ENCODE results near the gene LCOR.
"Not testable (repeated sequence)": the region's sequence is repeated elsewhere in the genome, so short reads cannot be mapped to it uniquely, and the experiment has no call there.

LCOR gene

GRCh38 chr10:96831867-96832720, at the start of gene LCOR:
Gene LCOR (plus strand): TSS chr10:96832298. CDS start chr10:96949058, 116,760 bp downstream.
- no peaks in the 10 kb centered on the region for H3K27me3 ChIP-seq (ENCODE audit: control insufficient read depth in 5 of 5, insufficient read depth in 4 of 5, low read length in 5 of 5)
- H3K9ac ChIP-seq (ENCODE audit: low read length in 5 of 5): peak within 1 kb of the TSS; percentile 60 to 82 (median 79)
- no peaks in the 10 kb centered on the region for H3K36me3 ChIP-seq (ENCODE audit: control insufficient read depth in 5 of 5, insufficient read depth in 5 of 5, low read length in 5 of 5)
- H3K4me1 ChIP-seq (ENCODE audit: control insufficient read depth in 5 of 5, insufficient read depth in 5 of 5, low read length in 5 of 5): peaks cover 0 to 33% (median 29%) of the 10 kb centered on the region in 5 donors
- H3K27ac ChIP-seq (ENCODE audit: low read depth, low read length): peak within 1 kb of the TSS; percentile 92
- no peaks in the 10 kb centered on the region for H3K9me3 ChIP-seq (ENCODE audit: control insufficient read depth in 5 of 5, low read length in 5 of 5)
- peak within 1 kb of the TSS; percentile 64 to 91 (median 88) for H3K4me3 ChIP-seq (ENCODE audit: low read depth in 1 of 5, low read length in 5 of 5)

- no peaks in the 10 kb centered on the region for H3K27me3 ChIP-seq (ENCODE audit: control insufficient read depth in 5 of 5, insufficient read depth in 4 of 5, low read length in 5 of 5)
Measured at GRCh38 chr10:96784253-96784652, 47.8 kb upstream of the LCOR start.

GRCh38 chr10:96789571-96790108, 42.5 kb upstream of the LCOR start:
- Histone ChIP-seq H3K9me3 (ENCODE audit: control insufficient read depth in 5 of 5, low read length in 5 of 5) (peaks cover 0 to under 1% (median 0%) of the 10 kb centered on the region in 5 donors), H3K9ac (ENCODE audit: low read length in 5 of 5) (no peak overlapping the region), H3K36me3 (ENCODE audit: control insufficient read depth in 5 of 5, insufficient read depth in 5 of 5, low read length in 5 of 5) (no peaks in the 10 kb centered on the region), H3K4me1 (ENCODE audit: control insufficient read depth in 5 of 5, insufficient read depth in 5 of 5, low read length in 5 of 5) (peaks cover 0 to under 1% (median 0%) of the 10 kb centered on the region in 5 donors), H3K27me3 (ENCODE audit: control insufficient read depth in 5 of 5, insufficient read depth in 4 of 5, low read length in 5 of 5) (peaks cover 0 to 2% (median 0%) of the 10 kb centered on the region in 5 donors), H3K27ac (ENCODE audit: low read depth, low read length) (no peak overlapping the region), H3K4me3 (ENCODE audit: low read depth in 1 of 5, low read length in 5 of 5) (no peak overlapping the region)

More at GRCh38 chr10:96784253-96784652, 47.8 kb upstream of the LCOR start:
- Histone ChIP-seq H3K36me3 (ENCODE audit: control insufficient read depth in 5 of 5, insufficient read depth in 5 of 5, low read length in 5 of 5) (no peaks in the 10 kb centered on the region), H3K4me3 (ENCODE audit: low read depth in 1 of 5, low read length in 5 of 5) (no peak overlapping the region), H3K4me1 (ENCODE audit: control insufficient read depth in 5 of 5, insufficient read depth in 5 of 5, low read length in 5 of 5) (no peaks in the 10 kb centered on the region), H3K9me3 (ENCODE audit: control insufficient read depth in 5 of 5, low read length in 5 of 5) (peaks cover 0 to 6% (median 3%) of the 10 kb centered on the region in 5 donors), H3K27ac (ENCODE audit: low read depth, low read length) (no peak overlapping the region), H3K9ac (ENCODE audit: low read length in 5 of 5) (no peak overlapping the region)

GRCh38 chr10:96791902-96792301, 40.2 kb upstream of the LCOR start:
- Histone ChIP-seq H3K27ac (ENCODE audit: low read depth, low read length) (no peak overlapping the region), H3K4me3 (ENCODE audit: low read depth in 1 of 5, low read length in 5 of 5) (no peak overlapping the region), H3K27me3 (ENCODE audit: control insufficient read depth in 5 of 5, insufficient read depth in 4 of 5, low read length in 5 of 5) (peaks cover 0 to 2% (median 0%) of the 10 kb centered on the region in 5 donors), H3K4me1 (ENCODE audit: control insufficient read depth in 5 of 5, insufficient read depth in 5 of 5, low read length in 5 of 5) (peaks cover 0 to 5% (median 0%) of the 10 kb centered on the region in 5 donors), H3K36me3 (ENCODE audit: control insufficient read depth in 5 of 5, insufficient read depth in 5 of 5, low read length in 5 of 5) (no peaks in the 10 kb centered on the region), H3K9ac (ENCODE audit: low read length in 5 of 5) (no peak overlapping the region), H3K9me3 (ENCODE audit: control insufficient read depth in 5 of 5, low read length in 5 of 5) (no peaks in the 10 kb centered on the region)

- H3K27me3 ChIP-seq (ENCODE audit: control insufficient read depth in 5 of 5, insufficient read depth in 4 of 5, low read length in 5 of 5): no peaks in the 10 kb centered on the region
- peaks cover 0 to 5% (median 0%) of the 10 kb centered on the region in 5 donors for H3K4me1 ChIP-seq (ENCODE audit: control insufficient read depth in 5 of 5, insufficient read depth in 5 of 5, low read length in 5 of 5)
- H3K36me3 ChIP-seq (ENCODE audit: control insufficient read depth in 5 of 5, insufficient read depth in 5 of 5, low read length in 5 of 5): no peaks in the 10 kb centered on the region
- no peak overlapping the region for H3K27ac ChIP-seq (ENCODE audit: low read depth, low read length)
- H3K9me3 ChIP-seq (ENCODE audit: control insufficient read depth in 5 of 5, low read length in 5 of 5): no peaks in the 10 kb centered on the region
- H3K9ac ChIP-seq (ENCODE audit: low read length in 5 of 5): no peak overlapping the region
- H3K4me3 ChIP-seq (ENCODE audit: low read depth in 1 of 5, low read length in 5 of 5): no peak overlapping the region
Measured at GRCh38 chr10:96794836-96795733, 37.0 kb upstream of the LCOR start.

GRCh38 chr10:96797485-96797884, 34.6 kb upstream of the LCOR start:
- Histone ChIP-seq H3K9ac (ENCODE audit: low read length in 5 of 5) (no peak overlapping the region), H3K27me3 (ENCODE audit: control insufficient read depth in 5 of 5, insufficient read depth in 4 of 5, low read length in 5 of 5) (no peaks in the 10 kb centered on the region), H3K4me1 (ENCODE audit: control insufficient read depth in 5 of 5, insufficient read depth in 5 of 5, low read length in 5 of 5) (peaks cover 0 to 5% (median 0%) of the 10 kb centered on the region in 5 donors), H3K36me3 (ENCODE audit: control insufficient read depth in 5 of 5, insufficient read depth in 5 of 5, low read length in 5 of 5) (no peaks in the 10 kb centered on the region), H3K4me3 (ENCODE audit: low read depth in 1 of 5, low read length in 5 of 5) (no peak overlapping the region), H3K9me3 (ENCODE audit: control insufficient read depth in 5 of 5, low read length in 5 of 5) (no peaks in the 10 kb centered on the region), H3K27ac (ENCODE audit: low read depth, low read length) (no peak overlapping the region)

- H3K4me3 ChIP-seq (ENCODE audit: low read depth in 1 of 5, low read length in 5 of 5): no peak overlapping the region
- H3K4me1 ChIP-seq (ENCODE audit: control insufficient read depth in 5 of 5, insufficient read depth in 5 of 5, low read length in 5 of 5): no peaks in the 10 kb centered on the region
- H3K27me3 ChIP-seq (ENCODE audit: control insufficient read depth in 5 of 5, insufficient read depth in 4 of 5, low read length in 5 of 5): no peaks in the 10 kb centered on the region
- H3K9ac ChIP-seq (ENCODE audit: low read length in 5 of 5): no peak overlapping the region
- no peaks in the 10 kb centered on the region for H3K36me3 ChIP-seq (ENCODE audit: control insufficient read depth in 5 of 5, insufficient read depth in 5 of 5, low read length in 5 of 5)
- H3K9me3 ChIP-seq (ENCODE audit: control insufficient read depth in 5 of 5, low read length in 5 of 5): peaks cover 0 to 6% (median 0%) of the 10 kb centered on the region in 5 donors
- no peak overlapping the region for H3K27ac ChIP-seq (ENCODE audit: low read depth, low read length)
Measured at GRCh38 chr10:96803288-96803664, 28.8 kb upstream of the LCOR start.

GRCh38 chr10:96814264-96814663, 17.8 kb upstream of the LCOR start:
- Histone ChIP-seq H3K27ac (ENCODE audit: low read depth, low read length) (no peak overlapping the region), H3K4me1 (ENCODE audit: control insufficient read depth in 5 of 5, insufficient read depth in 5 of 5, low read length in 5 of 5) (no peaks in the 10 kb centered on the region), H3K9ac (ENCODE audit: low read length in 5 of 5) (no peak overlapping the region), H3K4me3 (ENCODE audit: low read depth in 1 of 5, low read length in 5 of 5) (no peak overlapping the region), H3K9me3 (ENCODE audit: control insufficient read depth in 5 of 5, low read length in 5 of 5) (no peaks in the 10 kb centered on the region), H3K36me3 (ENCODE audit: control insufficient read depth in 5 of 5, insufficient read depth in 5 of 5, low read length in 5 of 5) (no peaks in the 10 kb centered on the region), H3K27me3 (ENCODE audit: control insufficient read depth in 5 of 5, insufficient read depth in 4 of 5, low read length in 5 of 5) (no peaks in the 10 kb centered on the region)

GRCh38 chr10:96818971-96819370, 13.1 kb upstream of the LCOR start:
- not testable (repeated sequence) for H3K27me3 ChIP-seq (ENCODE audit: control insufficient read depth in 5 of 5, insufficient read depth in 4 of 5, low read length in 5 of 5); H3K9me3 ChIP-seq (ENCODE audit: control insufficient read depth in 5 of 5, low read length in 5 of 5); H3K27ac ChIP-seq (ENCODE audit: low read depth, low read length); H3K9ac ChIP-seq (ENCODE audit: low read length in 5 of 5); H3K4me1 ChIP-seq (ENCODE audit: control insufficient read depth in 5 of 5, insufficient read depth in 5 of 5, low read length in 5 of 5); H3K36me3 ChIP-seq (ENCODE audit: control insufficient read depth in 5 of 5, insufficient read depth in 5 of 5, low read length in 5 of 5); H3K4me3 ChIP-seq (ENCODE audit: low read depth in 1 of 5, low read length in 5 of 5)

Measured in subcutaneous abdominal adipose tissue (tissue), 5 donors.